Ishikawa (cell line): ENCODE data around the gene CHIC2.
A peak's percentile ranks its signal among the peaks of the same experiment; 100 is the strongest.

Experiments used
- CEBPB ChIP-seq: IDR thresholded peaks from 2 replicates; pipeline ENCODE4 v1.6.1; 2012
- CREB1 ChIP-seq: IDR thresholded peaks from 2 replicates; pipeline ENCODE4 v1.6.1; 2012; ENCODE audit warnings: low read depth
- EGR1 ChIP-seq: IDR thresholded peaks from 2 replicates; pipeline ENCODE4 v1.6.1; 2012
- EP300 ChIP-seq: IDR thresholded peaks from 2 replicates; pipeline ENCODE4 v1.6.1; 2012; ENCODE audit warnings: borderline replicate concordance
- FOXM1 ChIP-seq: IDR thresholded peaks from 2 replicates; pipeline ENCODE4 v1.6.1; 2012; ENCODE audit warnings: low read depth, borderline replicate concordance
- MAX ChIP-seq: IDR thresholded peaks from 2 replicates; pipeline ENCODE4 v1.6.1; 2012
- NFIC ChIP-seq: IDR thresholded peaks from 2 replicates; pipeline ENCODE4 v1.6.1; 2012
- RAD21 ChIP-seq: IDR thresholded peaks from 2 replicates; pipeline ENCODE4 v1.6.1; 2012; ENCODE audit warnings: low read depth
- REST ChIP-seq: IDR thresholded peaks from 2 replicates; pipeline ENCODE4 v1.6.1; 2012; ENCODE audit warnings: low read depth, mild to moderate bottlenecking
- TAF1 ChIP-seq: IDR thresholded peaks from 2 replicates; pipeline ENCODE4 v1.6.1; 2012; ENCODE audit warnings: low read depth, mild to moderate bottlenecking
- TCF12 ChIP-seq: IDR thresholded peaks from 2 replicates; pipeline ENCODE4 v1.6.1; 2012; ENCODE audit warnings: low read depth
- TEAD4 ChIP-seq: IDR thresholded peaks from 2 replicates; pipeline ENCODE4 v1.6.1; 2012
- USF1 ChIP-seq: IDR thresholded peaks from 2 replicates; pipeline ENCODE4 v1.6.1; 2012
- YY1 ChIP-seq: IDR thresholded peaks from 2 replicates; pipeline ENCODE4 v1.6.1; 2012; ENCODE audit warnings: low read depth
- ZBTB7A ChIP-seq: IDR thresholded peaks from 2 replicates; pipeline ENCODE4 v1.6.1; 2012; ENCODE audit warnings: low read depth

Gene CHIC2

GRCh38 chr4:54064317-54065111 is at the start of gene CHIC2:
Gene CHIC2 (minus strand): TSS chr4:54064605. CDS start chr4:54064300, 305 bp downstream.
- TF ChIP-seq MAX (peak; percentile 75), ZBTB7A (no peak; the same call in none of the 2 replicates), TCF12 (no peak), YY1 (peak; percentile 86), TAF1 (peak; percentile 39), EP300 (peak; percentile 42; the same call in 1 of the 2 replicates), REST (no peak), USF1 (peak; percentile 26; the same call in 1 of the 2 replicates), EGR1 (peak; percentile 90)

DNA sequence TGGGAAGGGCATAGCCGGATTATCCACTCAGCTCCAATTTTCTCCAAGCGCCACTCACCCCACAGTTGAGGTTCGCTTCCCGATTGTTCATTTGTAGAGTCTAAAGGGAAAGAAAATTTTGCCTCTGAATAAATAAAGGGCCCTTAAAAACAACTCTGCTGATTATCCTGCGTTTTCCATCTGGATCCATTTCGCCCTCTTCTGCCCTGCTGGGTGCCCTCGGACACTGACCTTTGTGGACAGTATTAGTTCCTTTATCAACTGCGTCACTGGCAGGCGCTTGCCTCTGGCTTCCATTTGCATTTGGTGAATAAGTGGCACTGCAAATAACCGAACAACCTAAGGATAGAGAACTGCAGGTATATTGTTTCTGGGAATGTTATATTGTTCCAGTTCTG is 45.6 kb upstream of the CHIC2 start:
- TF ChIP-seq TEAD4 (no peak), ZBTB7A (no peak), REST (no peak), EGR1 (no peak), YY1 (no peak), TCF12 (no peak), EP300 (no peak), CEBPB (no peak), NFIC (no peak), TAF1 (no peak), MAX (no peak), RAD21 (no peak), FOXM1 (no peak), CREB1 (no peak), USF1 (no peak)

DNA sequence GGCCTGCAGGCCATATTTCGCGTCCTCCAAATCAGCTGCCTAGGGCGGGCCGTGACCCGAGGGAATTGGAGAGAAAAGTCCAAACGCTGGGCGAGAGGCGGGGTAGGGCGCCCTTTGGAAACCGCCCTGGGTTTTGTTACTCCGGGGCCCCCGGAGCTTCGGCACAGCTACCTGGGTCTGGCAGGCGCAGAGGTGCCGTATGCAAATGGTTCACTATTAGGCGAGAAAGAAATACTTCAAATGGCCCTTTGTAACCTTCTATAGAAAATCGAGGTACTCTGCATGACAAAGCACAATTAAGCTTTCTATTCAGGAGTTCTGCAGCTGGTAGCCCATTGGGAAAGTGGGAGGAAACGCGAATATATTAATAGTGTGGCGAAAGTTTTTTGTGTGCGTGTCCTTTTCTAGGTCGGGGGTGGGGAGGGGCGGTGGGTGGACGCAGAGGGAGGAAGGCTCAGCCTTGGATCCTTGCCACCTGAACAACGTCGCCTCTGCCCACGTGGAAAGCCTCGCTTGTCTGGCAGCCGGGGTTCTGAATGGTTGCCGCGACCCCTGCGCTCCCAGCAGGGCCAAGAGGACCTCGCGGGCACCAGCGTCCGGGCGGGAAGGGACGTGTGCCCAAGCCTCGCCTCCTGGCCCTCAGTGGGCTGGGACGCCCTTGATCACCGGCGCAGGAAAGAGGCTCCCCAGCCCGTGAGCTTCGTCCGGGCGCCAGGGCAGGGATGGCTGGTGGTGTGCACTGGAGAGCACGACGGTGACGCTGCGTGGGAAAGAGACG is 45.0 kb upstream of the CHIC2 start:
- TF ChIP-seq NFIC (no peak), TEAD4 (no peak)

DNA sequence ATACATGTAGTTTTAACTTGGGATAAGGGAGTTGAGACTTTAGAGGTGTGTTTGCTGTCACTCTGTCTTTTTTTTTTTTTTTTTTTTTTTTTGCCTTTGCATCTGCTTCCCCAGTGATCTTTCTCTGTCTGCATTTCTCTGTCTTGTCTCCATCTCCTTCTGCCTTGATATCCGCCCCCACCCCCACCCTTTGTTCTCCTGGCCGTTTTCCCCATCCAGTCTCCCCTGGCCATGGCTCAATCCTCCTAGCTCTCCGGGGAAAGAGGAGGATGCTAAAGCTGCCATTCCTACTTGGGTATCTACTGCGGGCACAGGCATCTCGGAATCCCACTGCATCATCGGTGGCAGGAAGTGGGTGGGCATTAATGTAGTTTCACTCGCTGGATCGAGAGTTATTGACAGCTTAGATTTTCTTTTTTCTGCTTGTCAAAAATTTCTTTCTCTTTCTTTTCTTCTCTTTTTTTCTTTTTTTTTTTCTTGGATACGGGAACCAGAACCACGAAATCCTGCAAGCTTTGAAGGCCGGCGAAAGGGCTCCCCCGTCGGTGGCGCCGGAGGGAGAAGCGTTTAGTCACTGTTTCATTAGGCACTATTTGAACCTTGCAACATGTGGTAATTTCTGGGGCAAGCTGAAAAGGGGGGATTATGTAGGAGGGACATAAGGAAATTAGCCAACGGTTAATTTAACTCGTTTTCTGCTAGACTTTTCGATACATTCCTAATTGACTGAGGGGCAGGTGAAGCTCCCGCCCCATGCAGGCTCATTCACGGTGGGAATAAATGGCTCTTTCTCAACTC is 43.7 kb upstream of the CHIC2 start:
- TF ChIP-seq NFIC, result no peak
- TF ChIP-seq EP300, result no peak
- TF ChIP-seq EGR1, result no peak
- TF ChIP-seq TCF12, result no peak
- TF ChIP-seq MAX, result no peak
- no peak for TF ChIP-seq FOXM1
- no peak for TF ChIP-seq YY1
- no peak for TF ChIP-seq REST
- TF ChIP-seq CEBPB, result no peak
- TF ChIP-seq ZBTB7A, result no peak
- no peak for TF ChIP-seq TEAD4
- TF ChIP-seq RAD21, result no peak
